ENCODE data around the gene PLXND1.

GRCh38 chr3:129561619-129562248, 44.7 kb downstream of the PLXND1 start:
- no peak for TF ChIP-seq CTCF (IDR thresholded peaks at IDR 0.05)
- TF ChIP-seq POLR2A (IDR thresholded peaks at IDR 0.05) = no peak
- no peak for TF ChIP-seq POLR2AphosphoS5 (IDR thresholded peaks at IDR 0.05; ENCODE audit: insufficient read depth in 1 of 2, low read depth in 1 of 2)
